Stomach (tissue), 4 donors: Measurements from ENCODE around the gene PEAK1.

Source experiments
- CTCF ChIP-seq, 7 experiments: fragments of 450-650 bp in 4 of 7; fragments of 200-600 bp in 3 of 7; sonication (generic) in 3 of 7; IDR thresholded peaks; one replicate each; pipeline ENCODE4 v1.5.1; 2016 to 2019; ENCODE audit warnings: antibody characterized with exemption in 7 of 7, control low read depth in 2 of 7, mild to moderate bottlenecking in 1 of 7
- POLR2A ChIP-seq, 4 donors: fragments of 450-650 bp; IDR thresholded peaks; one replicate each; pipeline ENCODE4 v1.6.1; 2016; ENCODE audit warnings: antibody characterized with exemption in 4 of 4, control low read depth in 2 of 4, mild to moderate bottlenecking in 1 of 4, moderate library complexity in 1 of 4
- POLR2AphosphoS5 ChIP-seq, 3 donors: sonication (generic); formaldehyde crosslinking; IDR thresholded peaks; one replicate each; pipeline ENCODE4 v1.6.1; 2016; ENCODE audit warnings: antibody characterized with exemption in 3 of 3

- no peak for TF ChIP-seq POLR2A (IDR thresholded peaks at IDR 0.05)
- no peak for TF ChIP-seq CTCF (IDR thresholded peaks at IDR 0.05)
- no peak for TF ChIP-seq POLR2AphosphoS5 (IDR thresholded peaks at IDR 0.05)
Observed at GRCh38 chr15:77243716-77244401, 176.0 kb downstream of the PEAK1 start.
